Mesendoderm (in vitro differentiated cells): Measurements from ENCODE around the gene UACA.

Experiments
- DNase-seq: peaks from one replicate; pipeline ENCODE4 v3.0.0; 2013
- H2AK5ac ChIP-seq: 2 replicates; pipeline ENCODE4 v1.6.1; 2013; ENCODE audit warnings: low read length, inconsistent platforms
- H2BK120ac ChIP-seq: 2 replicates; pipeline ENCODE4 v1.6.1; 2013; ENCODE audit warnings: low read depth, mild to moderate bottlenecking, low read length, moderate library complexity, mixed read lengths
- H2BK15ac ChIP-seq: replicated peaks from 2 replicates; pipeline ENCODE4 v1.6.1; 2013; ENCODE audit warnings: low read depth, mild to moderate bottlenecking, moderate library complexity
- H2BK5ac ChIP-seq: 2 replicates; pipeline ENCODE4 v1.6.1; 2013; ENCODE audit warnings: low read length, inconsistent platforms
- H3K18ac ChIP-seq: 2 replicates; pipeline ENCODE4 v1.6.1; 2013; ENCODE audit warnings: mild to moderate bottlenecking, low read length, mixed read lengths
- H3K23ac ChIP-seq: one replicate; pipeline ENCODE4 v1.6.1; 2013; ENCODE audit warnings: low read length
- H3K27ac ChIP-seq: 2 replicates; pipeline ENCODE4 v1.5.1; 2013; ENCODE audit warnings: low read depth, mild to moderate bottlenecking, inconsistent platforms, low read length, moderate library complexity
- H3K27me3 ChIP-seq: 2 replicates; pipeline ENCODE4 v1.6.1; 2013; ENCODE audit warnings: low read length, control low read depth, mild to moderate bottlenecking, inconsistent platforms; ENCODE audit not compliant: insufficient read depth, poor library complexity
- H3K36me3 ChIP-seq: 2 replicates; pipeline ENCODE4 v1.6.1; 2013; ENCODE audit warnings: low read length, inconsistent platforms; ENCODE audit not compliant: control insufficient read depth, insufficient read depth
- H3K4ac ChIP-seq: one replicate; pipeline ENCODE4 v1.6.1; 2013; ENCODE audit warnings: low read depth, mild to moderate bottlenecking, low read length, moderate library complexity
- H3K4me1 ChIP-seq: 2 replicates; pipeline ENCODE4 v1.6.1; 2013; ENCODE audit warnings: low read depth, low read length, inconsistent platforms; ENCODE audit not compliant: control insufficient read depth
- H3K4me2 ChIP-seq: 2 replicates; pipeline ENCODE4 v1.6.1; 2013; ENCODE audit warnings: low read length
- H3K4me3 ChIP-seq: 2 replicates; pipeline ENCODE4 v1.5.1; 2013; ENCODE audit warnings: mild to moderate bottlenecking, low read length
- H3K56ac ChIP-seq: one replicate; pipeline ENCODE4 v1.6.1; 2013; ENCODE audit warnings: low read length
- H3K79me1 ChIP-seq: 2 replicates; pipeline ENCODE4 v1.6.1; 2013; ENCODE audit warnings: low read length, inconsistent platforms
- H3K79me2 ChIP-seq: 2 replicates; pipeline ENCODE4 v1.6.1; 2013; ENCODE audit warnings: mild to moderate bottlenecking, low read length; ENCODE audit not compliant: control insufficient read depth, insufficient read depth
- H3K9ac ChIP-seq: 2 replicates; pipeline ENCODE4 v1.6.1; 2013; ENCODE audit warnings: low read length, inconsistent platforms
- H4K5ac ChIP-seq: one replicate; pipeline ENCODE4 v1.6.1; 2013; ENCODE audit warnings: low read length
- H4K8ac ChIP-seq: one replicate; pipeline ENCODE4 v1.6.1; 2013; ENCODE audit warnings: low read depth, mild to moderate bottlenecking, control low read depth, low read length, moderate library complexity
- WGBS: extraction: QIAGEN DNeasy Blood & Tissue Kit; methylation state at CpG from one replicate; pipeline ENCODE4 v1.1.7; 2013; ENCODE audit warnings: low lambda C conversion rate, missing lambda C conversion rate; ENCODE audit not compliant: insufficient coverage; ENCODE audit errors: extremely low coverage; 5-methylcytosine and 5-hydroxymethylcytosine counted together

Gene UACA

DNA sequence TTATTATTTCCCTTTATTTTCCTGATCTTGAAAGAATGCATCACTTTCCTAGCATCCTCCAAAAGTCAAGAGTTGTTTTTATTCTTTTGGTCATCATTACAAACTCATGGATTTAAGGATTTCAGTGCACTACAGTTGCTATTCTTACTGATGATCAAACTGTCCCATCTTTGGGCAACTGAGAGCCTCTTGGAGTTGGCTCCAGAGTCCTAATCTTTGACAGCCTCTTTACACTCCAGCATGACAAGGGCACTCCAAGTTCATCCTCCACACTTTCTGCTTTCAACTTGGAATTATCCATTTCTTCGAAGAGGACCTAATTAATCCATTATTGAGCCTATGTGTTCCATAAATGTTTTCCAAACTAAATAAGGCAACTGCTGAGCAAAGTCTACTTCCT lies 5.7 kb downstream of the UACA start:
- Histone ChIP-seq H3K4ac (no peak overlapping the region), H3K27ac (no peak overlapping the region), H3K4me1 (no peaks in the 10 kb centered on the region), H3K18ac (no peak overlapping the region), H4K5ac (no peak overlapping the region), H3K79me2 (no peaks in the 10 kb centered on the region), H2AK5ac (no peak overlapping the region), H3K79me1 (peaks cover 2% of the 10 kb centered on the region), H3K4me3 (no peak overlapping the region), H2BK5ac (no peak overlapping the region), H3K36me3 (no peaks in the 10 kb centered on the region), H3K56ac (no peak overlapping the region), H2BK15ac (no peak overlapping the region), H3K23ac (no peak overlapping the region), H3K27me3 (no peaks in the 10 kb centered on the region), H3K9ac (no peak overlapping the region), H2BK120ac (no peak overlapping the region), H4K8ac (no peak overlapping the region), H3K4me2 (no peak overlapping the region)
- WGBS: no CpG with 5 or more reads among the region's 1 CpG
- no peak for DNase-seq

DNA sequence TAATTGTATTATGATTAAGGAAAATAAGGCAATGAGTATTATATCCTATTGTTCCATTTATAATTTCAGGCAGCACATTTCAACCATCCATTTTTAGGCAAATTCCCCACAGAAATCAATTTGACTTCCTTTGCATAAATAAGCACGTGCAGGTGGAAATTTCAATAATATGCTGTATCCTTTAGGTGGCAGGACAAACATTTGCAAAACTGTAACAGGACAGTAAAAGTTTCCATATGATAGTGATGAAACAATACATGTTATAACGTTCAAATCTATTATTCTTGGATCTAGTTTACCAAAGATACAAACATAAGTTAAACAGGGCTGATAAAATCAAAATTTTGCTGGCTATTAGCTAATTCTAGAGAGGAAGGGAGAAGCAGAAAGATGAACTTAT lies 8.5 kb downstream of the UACA start:
- Histone ChIP-seq H3K4me3 (no peak overlapping the region), H3K18ac (no peak overlapping the region), H3K23ac (no peak overlapping the region), H3K79me2 (no peaks in the 10 kb centered on the region), H2BK5ac (no peak overlapping the region), H4K5ac (no peak overlapping the region), H3K36me3 (no peaks in the 10 kb centered on the region), H3K79me1 (peaks cover 4% of the 10 kb centered on the region), H3K9ac (no peak overlapping the region), H2AK5ac (no peak overlapping the region), H3K27ac (no peak overlapping the region), H4K8ac (no peak overlapping the region), H2BK120ac (no peak overlapping the region), H2BK15ac (no peak overlapping the region), H3K4ac (no peak overlapping the region), H3K4me2 (no peak overlapping the region), H3K56ac (no peak overlapping the region), H3K27me3 (no peaks in the 10 kb centered on the region), H3K4me1 (no peaks in the 10 kb centered on the region)
- DNase-seq: no peak
- WGBS: no CpG with 5 or more reads among the region's 2 CpGs

DNA sequence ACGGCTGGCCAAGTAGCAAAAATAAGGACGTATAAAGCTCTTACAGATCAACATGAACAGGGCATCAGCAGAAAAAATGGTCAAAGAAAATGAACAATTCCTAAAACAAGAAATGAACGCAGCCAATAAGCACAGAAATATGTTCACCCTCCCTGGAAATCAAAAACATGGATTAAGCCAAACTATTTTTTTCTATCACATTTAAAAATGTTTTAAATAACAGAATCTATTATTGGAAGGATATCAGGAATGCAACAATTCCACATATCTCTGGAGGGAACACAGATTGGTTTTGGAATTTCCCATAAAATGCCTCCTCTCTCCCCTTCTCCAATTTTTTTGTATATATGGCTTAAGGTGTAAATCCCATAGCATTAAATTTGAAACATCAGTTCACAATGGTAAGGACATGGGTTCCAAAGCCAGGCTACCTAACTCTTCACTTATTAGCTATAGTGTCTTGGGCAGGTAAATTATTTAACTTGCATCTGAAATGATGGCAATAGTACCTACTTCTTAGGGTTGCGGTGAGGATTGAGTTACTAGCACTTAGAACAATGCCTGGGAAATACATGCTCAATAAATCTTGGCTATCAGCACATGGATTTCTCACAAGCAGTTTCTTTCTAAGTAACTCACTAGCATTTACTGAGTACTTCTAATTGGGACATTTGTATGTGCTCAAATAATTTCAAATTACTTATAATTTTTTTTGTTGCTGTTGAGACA lies 10.1 kb downstream of the UACA start:
- Histone ChIP-seq H2BK5ac (no peak overlapping the region), H3K9ac (no peak overlapping the region), H3K4ac (no peak overlapping the region), H3K27me3 (no peaks in the 10 kb centered on the region), H3K18ac (no peak overlapping the region), H3K4me3 (no peak overlapping the region), H3K4me1 (no peaks in the 10 kb centered on the region), H3K23ac (no peak overlapping the region), H2BK15ac (no peak overlapping the region), H2AK5ac (no peak overlapping the region), H4K8ac (no peak overlapping the region), H4K5ac (no peak overlapping the region), H3K36me3 (no peaks in the 10 kb centered on the region), H3K56ac (no peak overlapping the region), H3K79me2 (no peaks in the 10 kb centered on the region), H2BK120ac (no peak overlapping the region), H3K79me1 (peaks cover 4% of the 10 kb centered on the region), H3K27ac (no peak overlapping the region), H3K4me2 (no peak overlapping the region)
- WGBS: no CpG with 5 or more reads among the region's 4 CpGs
- no peak for DNase-seq

DNA sequence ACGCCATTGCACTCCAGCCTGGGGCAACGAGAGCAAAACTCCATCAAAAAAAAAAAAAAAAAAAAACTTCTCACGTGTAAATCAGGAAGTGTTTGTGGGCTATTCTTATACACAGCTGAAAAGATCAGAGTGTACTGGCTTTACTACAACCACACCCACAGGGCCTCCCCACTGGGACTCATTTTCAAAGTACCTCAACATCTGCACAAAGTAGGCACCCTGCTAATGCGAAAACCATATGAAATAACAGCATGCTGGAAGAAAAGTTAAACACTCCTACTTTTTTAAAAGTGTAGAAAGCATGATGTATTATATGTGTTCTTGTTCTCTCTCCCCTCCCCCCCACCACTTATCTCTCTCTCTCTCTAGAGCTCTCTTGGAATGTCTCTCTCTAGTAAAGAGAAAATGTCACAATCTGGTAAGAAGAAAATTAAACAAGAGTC lies 11.1 kb downstream of the UACA start:
- Histone ChIP-seq H3K27me3 (no peaks in the 10 kb centered on the region), H3K4ac (no peak overlapping the region), H3K4me2 (no peak overlapping the region), H3K4me3 (no peak overlapping the region), H3K23ac (no peak overlapping the region), H3K4me1 (no peaks in the 10 kb centered on the region), H3K27ac (no peak overlapping the region), H3K18ac (peak overlapping the region; percentile 18), H4K5ac (no peak overlapping the region), H3K79me2 (no peaks in the 10 kb centered on the region), H2AK5ac (no peak overlapping the region), H4K8ac (no peak overlapping the region), H3K79me1 (peaks cover 4% of the 10 kb centered on the region), H3K9ac (no peak overlapping the region), H2BK5ac (no peak overlapping the region), H2BK15ac (no peak overlapping the region), H3K36me3 (no peaks in the 10 kb centered on the region), H2BK120ac (no peak overlapping the region), H3K56ac (no peak overlapping the region)
- no peak for DNase-seq
- WGBS: no CpG with 5 or more reads among the region's 4 CpGs

DNA sequence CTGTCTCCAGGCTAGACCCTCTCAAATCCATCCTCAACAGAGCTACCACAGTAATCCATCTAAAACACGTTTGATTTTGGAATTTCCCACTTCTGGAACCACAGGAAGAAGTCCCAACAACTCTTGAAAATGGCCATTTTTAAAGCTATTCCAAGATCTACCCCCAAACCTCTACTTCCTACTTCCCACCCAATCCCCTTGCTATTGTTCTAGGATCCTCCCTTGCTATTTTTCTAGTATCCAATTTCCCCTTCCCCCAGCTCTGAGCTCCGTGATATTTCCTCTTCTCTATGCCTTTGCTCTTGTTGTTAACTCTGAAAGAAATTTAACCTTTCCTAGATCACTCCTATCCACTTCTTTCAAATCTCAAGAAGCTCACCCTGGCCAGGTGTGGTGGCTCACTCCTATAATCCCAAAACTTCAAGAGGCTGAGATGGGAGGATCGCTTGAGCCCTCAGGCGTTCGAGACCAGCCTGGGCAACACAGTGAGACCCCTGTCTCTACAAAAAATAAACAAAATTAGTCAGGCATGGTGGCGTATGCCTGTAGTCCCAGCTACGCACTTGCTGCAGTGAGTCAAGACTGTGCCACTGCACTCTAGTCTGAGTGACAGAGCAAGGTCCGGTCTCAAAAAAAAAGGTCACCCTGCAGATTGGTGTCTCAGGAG lies 13.0 kb downstream of the UACA start:
- peaks cover 2% of the 10 kb centered on the region for H3K79me1 ChIP-seq
- H4K8ac ChIP-seq: no peak overlapping the region
- no peak overlapping the region for H2BK120ac ChIP-seq
- no peak overlapping the region for H2BK15ac ChIP-seq
- H3K36me3 ChIP-seq: no peaks in the 10 kb centered on the region
- no CpG with 5 or more reads among the region's 8 CpGs for WGBS
- H3K27me3 ChIP-seq: no peaks in the 10 kb centered on the region
- H3K4me1 ChIP-seq: no peaks in the 10 kb centered on the region
- DNase-seq: no peak
- H2AK5ac ChIP-seq: no peak overlapping the region
- H3K4me2 ChIP-seq: no peak overlapping the region
- H3K9ac ChIP-seq: no peak overlapping the region
- H3K4me3 ChIP-seq: no peak overlapping the region
- H3K79me2 ChIP-seq: no peaks in the 10 kb centered on the region
- H3K27ac ChIP-seq: no peak overlapping the region
- H4K5ac ChIP-seq: no peak overlapping the region
- no peak overlapping the region for H3K56ac ChIP-seq
- no peak overlapping the region for H3K23ac ChIP-seq
- no peak overlapping the region for H3K4ac ChIP-seq
- no peak overlapping the region for H3K18ac ChIP-seq
- no peak overlapping the region for H2BK5ac ChIP-seq
